Measurements from ENCODE around the gene HTR1D. TPM values are rescaled to one million over a fixed set of nuclear protein-coding genes. Genes with fewer than 3 reads are reported as not detected.

HTR1D gene
- total RNA-seq, 3 donors from 2014 or later (not counting 1 experiment from before 2014, with no cell fraction given), result not detected

DNA sequence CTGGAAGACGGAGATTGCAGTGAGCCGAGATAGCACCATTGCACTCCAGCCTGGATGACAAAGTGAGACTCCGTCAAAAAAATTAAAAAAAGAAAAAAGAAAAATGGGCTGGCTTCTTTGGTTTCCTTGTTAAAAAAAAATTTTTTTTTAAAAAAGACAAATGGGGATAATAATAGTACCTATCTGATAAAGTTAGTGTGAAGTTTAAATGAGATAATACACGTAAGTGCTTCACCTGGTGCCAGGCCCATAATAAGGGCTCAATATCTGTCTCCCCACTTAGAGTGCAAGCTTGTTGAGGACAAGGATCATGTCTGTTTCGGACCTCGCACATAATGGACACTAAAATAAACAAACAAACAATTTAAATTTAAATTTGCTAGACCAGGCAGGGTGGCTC lies 30.0 kb upstream of the HTR1D start:
- DNase-seq, result no peak
- intact Hi-C loops (cut with micrococcal nuclease), result no loop called here

DNA sequence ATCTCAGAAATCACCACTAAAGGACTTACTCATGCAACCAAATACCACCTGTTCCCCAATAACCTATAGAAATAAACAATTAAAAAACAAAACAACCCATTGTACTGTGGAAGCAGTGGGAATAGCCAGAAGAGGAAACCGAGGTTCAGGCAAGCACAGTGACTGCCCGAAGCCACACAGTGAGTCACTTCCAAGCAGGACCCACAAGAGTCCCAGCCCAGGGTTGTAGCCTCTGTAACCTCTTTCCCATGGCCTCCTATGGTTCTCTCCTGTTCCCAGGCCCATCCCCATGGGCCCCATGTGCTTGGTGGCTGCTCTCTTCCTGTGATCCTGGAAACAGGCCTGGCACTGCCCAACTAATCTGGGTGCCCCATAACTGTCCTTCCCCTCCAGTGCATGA lies 29.0 kb upstream of the HTR1D start:
- Mint-ChIP-seq H3K4me3 (no peak overlapping the region), H3K4me1 (peaks cover 0 to 5% of the 10 kb centered on the region in 2 donors), H3K27me3 (ENCODE audit: low read depth in 2 of 2) (peaks cover 0 to 3% of the 10 kb centered on the region in 2 donors), H3K27ac (no peak overlapping the region), H3K9me3 (no peaks in the 10 kb centered on the region), H3K36me3 (no peaks in the 10 kb centered on the region)
- Histone ChIP-seq H3K9me3 (ENCODE audit: control insufficient read depth, insufficient read depth, low read length) (no peaks in the 10 kb centered on the region), H3K27me3 (ENCODE audit: control insufficient read depth, insufficient read depth, low read length) (no peaks in the 10 kb centered on the region), H3K4me3 (ENCODE audit: low read length) (no peak overlapping the region), H3K4me1 (ENCODE audit: control insufficient read depth, insufficient read depth, low read length) (no peaks in the 10 kb centered on the region), H3K36me3 (ENCODE audit: control insufficient read depth, insufficient read depth, low read length) (no peaks in the 10 kb centered on the region), H3K27ac (ENCODE audit: low read length) (no peak overlapping the region)
- ATAC-seq (no peak), DNase-seq (no peak)
- intact Hi-C loops (cut with micrococcal nuclease), result no loop called here
- WGBS (ENCODE audit: insufficient coverage), result 72% methylated on average over 2 of the region's 2 CpGs
- TF ChIP-seq, protein P1, sequence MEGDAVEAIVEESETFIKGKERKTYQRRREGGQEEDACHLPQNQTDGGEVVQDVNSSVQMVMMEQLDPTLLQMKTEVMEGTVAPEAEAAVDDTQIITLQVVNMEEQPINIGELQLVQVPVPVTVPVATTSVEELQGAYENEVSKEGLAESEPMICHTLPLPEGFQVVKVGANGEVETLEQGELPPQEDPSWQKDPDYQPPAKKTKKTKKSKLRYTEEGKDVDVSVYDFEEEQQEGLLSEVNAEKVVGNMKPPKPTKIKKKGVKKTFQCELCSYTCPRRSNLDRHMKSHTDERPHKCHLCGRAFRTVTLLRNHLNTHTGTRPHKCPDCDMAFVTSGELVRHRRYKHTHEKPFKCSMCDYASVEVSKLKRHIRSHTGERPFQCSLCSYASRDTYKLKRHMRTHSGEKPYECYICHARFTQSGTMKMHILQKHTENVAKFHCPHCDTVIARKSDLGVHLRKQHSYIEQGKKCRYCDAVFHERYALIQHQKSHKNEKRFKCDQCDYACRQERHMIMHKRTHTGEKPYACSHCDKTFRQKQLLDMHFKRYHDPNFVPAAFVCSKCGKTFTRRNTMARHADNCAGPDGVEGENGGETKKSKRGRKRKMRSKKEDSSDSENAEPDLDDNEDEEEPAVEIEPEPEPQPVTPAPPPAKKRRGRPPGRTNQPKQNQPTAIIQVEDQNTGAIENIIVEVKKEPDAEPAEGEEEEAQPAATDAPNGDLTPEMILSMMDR (IDR thresholded peaks at IDR 0.05), result no peak

More for the DNA sequence above, 30.0 kb upstream of the HTR1D start:
- Mint-ChIP-seq H3K4me1 (peaks cover 0 to 5% of the 10 kb centered on the region in 2 donors), H3K9me3 (no peaks in the 10 kb centered on the region), H3K4me3 (no peak overlapping the region), H3K27ac (no peak overlapping the region), H3K36me3 (no peaks in the 10 kb centered on the region), H3K27me3 (ENCODE audit: low read depth in 2 of 2) (peaks cover 0 to 3% of the 10 kb centered on the region in 2 donors)
- Histone ChIP-seq H3K4me3 (ENCODE audit: low read length) (no peak overlapping the region), H3K9me3 (ENCODE audit: control insufficient read depth, insufficient read depth, low read length) (no peaks in the 10 kb centered on the region), H3K36me3 (ENCODE audit: control insufficient read depth, insufficient read depth, low read length) (no peaks in the 10 kb centered on the region), H3K4me1 (ENCODE audit: control insufficient read depth, insufficient read depth, low read length) (no peaks in the 10 kb centered on the region), H3K27me3 (ENCODE audit: control insufficient read depth, insufficient read depth, low read length) (no peaks in the 10 kb centered on the region), H3K27ac (ENCODE audit: low read length) (no peak overlapping the region)
- ATAC-seq, result no peak
- TF ChIP-seq, protein P1 (IDR thresholded peaks at IDR 0.05), result no peak
- WGBS (ENCODE audit: insufficient coverage), result 93% methylated on average over 6 of the region's 6 CpGs

DNA sequence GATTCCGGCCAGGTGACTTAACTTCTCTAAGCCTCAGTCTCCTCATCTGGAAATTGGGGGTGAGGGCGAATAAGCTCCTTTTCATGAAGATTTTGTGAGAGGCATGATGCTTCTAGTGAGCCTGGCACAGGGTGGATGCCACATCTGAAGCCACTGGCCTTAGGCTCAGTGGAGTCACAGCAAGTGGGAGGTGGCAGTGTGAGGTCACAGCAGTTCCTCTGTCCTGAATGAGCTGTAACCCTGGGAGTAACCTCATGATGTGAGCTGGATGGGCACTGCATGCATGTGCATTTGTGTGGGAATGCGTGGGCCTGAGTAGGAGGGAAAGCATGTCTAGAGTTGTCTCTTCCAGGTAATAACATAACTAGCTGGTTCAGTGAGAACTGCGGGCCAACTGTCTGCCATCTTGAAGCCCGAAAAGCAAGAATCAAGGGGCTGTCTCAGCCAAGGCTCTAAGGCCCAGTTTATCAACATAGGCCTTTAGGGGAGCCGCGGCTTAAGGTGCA lies 27.0 kb upstream of the HTR1D start:
- no peak for ATAC-seq
- Histone ChIP-seq H3K27ac (ENCODE audit: low read length) (no peak overlapping the region), H3K4me1 (ENCODE audit: control insufficient read depth, insufficient read depth, low read length) (no peaks in the 10 kb centered on the region), H3K4me3 (ENCODE audit: low read length) (no peak overlapping the region), H3K27me3 (ENCODE audit: control insufficient read depth, insufficient read depth, low read length) (no peaks in the 10 kb centered on the region), H3K36me3 (ENCODE audit: control insufficient read depth, insufficient read depth, low read length) (no peaks in the 10 kb centered on the region), H3K9me3 (ENCODE audit: control insufficient read depth, insufficient read depth, low read length) (no peaks in the 10 kb centered on the region)
- no peak for DNase-seq
- Mint-ChIP-seq H3K27ac (no peak overlapping the region), H3K36me3 (no peaks in the 10 kb centered on the region), H3K4me1 (peaks cover 0 to 5% of the 10 kb centered on the region in 2 donors), H3K9me3 (no peaks in the 10 kb centered on the region), H3K27me3 (ENCODE audit: low read depth in 2 of 2) (no peaks in the 10 kb centered on the region), H3K4me3 (no peak overlapping the region)
- WGBS (ENCODE audit: insufficient coverage), result 92% methylated on average over 6 of the region's 7 CpGs
- intact Hi-C loops (cut with micrococcal nuclease), result no loop called here
- TF ChIP-seq, protein P1 (IDR thresholded peaks at IDR 0.05), result no peak

DNA sequence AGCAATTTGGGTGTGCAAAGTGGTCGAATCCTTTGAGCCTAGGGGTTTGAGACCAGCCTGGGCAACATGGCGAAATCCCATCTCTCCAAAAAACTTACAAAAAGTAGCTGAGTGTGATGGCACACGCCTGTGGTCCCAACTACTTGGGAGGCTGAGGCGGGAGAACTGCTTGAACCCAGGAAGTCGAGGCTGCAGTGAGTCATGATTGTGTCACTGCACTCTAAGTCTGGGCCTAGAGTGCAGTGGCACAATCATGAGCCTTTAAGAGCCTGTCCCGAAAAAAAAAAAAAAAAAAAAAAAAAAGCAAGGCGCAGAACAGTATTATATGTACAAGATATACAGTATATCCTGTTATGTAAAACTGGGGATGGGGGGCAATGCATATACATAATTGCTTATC lies 25.1 kb upstream of the HTR1D start:
- intact Hi-C loops (cut with micrococcal nuclease), result no loop called here

More for the DNA sequence above, 25.1 kb upstream of the HTR1D start:
- Histone ChIP-seq H3K27me3 (ENCODE audit: control insufficient read depth, insufficient read depth, low read length) (no peaks in the 10 kb centered on the region), H3K4me3 (ENCODE audit: low read length) (no peak overlapping the region), H3K9me3 (ENCODE audit: control insufficient read depth, insufficient read depth, low read length) (no peaks in the 10 kb centered on the region), H3K4me1 (ENCODE audit: control insufficient read depth, insufficient read depth, low read length) (no peaks in the 10 kb centered on the region), H3K27ac (ENCODE audit: low read length) (no peak overlapping the region), H3K36me3 (ENCODE audit: control insufficient read depth, insufficient read depth, low read length) (no peaks in the 10 kb centered on the region)
- H3K27me3 Mint-ChIP-seq (ENCODE audit: low read depth in 2 of 2), result no peaks in the 10 kb centered on the region
- ATAC-seq (no peak), DNase-seq (no peak)
- H3K36me3 Mint-ChIP-seq, result no peaks in the 10 kb centered on the region
- TF ChIP-seq, protein P1 (IDR thresholded peaks at IDR 0.05), result no peak
- 85% methylated on average over 5 of the region's 7 CpGs for WGBS (ENCODE audit: insufficient coverage)
- H3K4me1 Mint-ChIP-seq, result no peaks in the 10 kb centered on the region
- H3K4me3 Mint-ChIP-seq, result no peak overlapping the region
- no peak overlapping the region for H3K27ac Mint-ChIP-seq
- H3K9me3 Mint-ChIP-seq, result no peaks in the 10 kb centered on the region
